Esophagus muscularis mucosa (tissue), 3 donors: Measurements from ENCODE around the gene ACAN.

ENCODE experiments used
- POLR2A ChIP-seq: fragments of 450-650 bp; IDR thresholded peaks from one replicate; pipeline ENCODE4 v1.6.1; 2017; ENCODE audit warnings: antibody characterized with exemption, moderate library complexity, mild to moderate bottlenecking, low read depth
- POLR2AphosphoS5 ChIP-seq, 2 donors: sonication (generic); formaldehyde crosslinking; IDR thresholded peaks; one replicate each; pipeline ENCODE4 v1.6.1; 2017; ENCODE audit warnings: antibody characterized with exemption in 2 of 2
- TF ChIP-seq, protein P1 (sequence below), 3 experiments: fragments of 200-600 bp in 2 of 3; fragments of 450-650 bp in 1 of 3; sonication (generic) in 2 of 3; IDR thresholded peaks; one replicate each; pipeline ENCODE4 v1.5.1; 2017 to 2019; ENCODE audit warnings: antibody characterized with exemption in 3 of 3, mild to moderate bottlenecking in 2 of 3, moderate library complexity in 1 of 3

DNA sequence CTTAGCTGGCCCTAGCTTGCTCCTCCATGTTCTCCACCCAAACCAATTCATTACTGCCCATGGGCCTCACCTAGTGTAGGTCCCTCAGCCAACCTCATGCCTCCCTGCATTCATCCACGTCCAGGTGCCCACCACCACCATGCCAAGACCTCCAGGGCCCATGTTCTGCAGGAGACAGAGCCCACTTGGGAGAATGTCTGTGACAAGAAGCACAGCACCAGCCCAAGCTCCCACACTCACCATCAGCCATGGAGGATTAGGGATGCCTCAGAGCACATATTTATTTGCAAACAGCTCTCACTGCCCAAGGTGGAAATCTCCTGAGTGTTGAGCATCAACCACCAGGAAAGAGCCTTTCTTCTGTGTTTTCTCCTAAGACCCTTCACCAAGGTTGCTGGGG is 43.4 kb upstream of the ACAN start:
- TF ChIP-seq POLR2A = no peak
- TF ChIP-seq, protein P1, sequence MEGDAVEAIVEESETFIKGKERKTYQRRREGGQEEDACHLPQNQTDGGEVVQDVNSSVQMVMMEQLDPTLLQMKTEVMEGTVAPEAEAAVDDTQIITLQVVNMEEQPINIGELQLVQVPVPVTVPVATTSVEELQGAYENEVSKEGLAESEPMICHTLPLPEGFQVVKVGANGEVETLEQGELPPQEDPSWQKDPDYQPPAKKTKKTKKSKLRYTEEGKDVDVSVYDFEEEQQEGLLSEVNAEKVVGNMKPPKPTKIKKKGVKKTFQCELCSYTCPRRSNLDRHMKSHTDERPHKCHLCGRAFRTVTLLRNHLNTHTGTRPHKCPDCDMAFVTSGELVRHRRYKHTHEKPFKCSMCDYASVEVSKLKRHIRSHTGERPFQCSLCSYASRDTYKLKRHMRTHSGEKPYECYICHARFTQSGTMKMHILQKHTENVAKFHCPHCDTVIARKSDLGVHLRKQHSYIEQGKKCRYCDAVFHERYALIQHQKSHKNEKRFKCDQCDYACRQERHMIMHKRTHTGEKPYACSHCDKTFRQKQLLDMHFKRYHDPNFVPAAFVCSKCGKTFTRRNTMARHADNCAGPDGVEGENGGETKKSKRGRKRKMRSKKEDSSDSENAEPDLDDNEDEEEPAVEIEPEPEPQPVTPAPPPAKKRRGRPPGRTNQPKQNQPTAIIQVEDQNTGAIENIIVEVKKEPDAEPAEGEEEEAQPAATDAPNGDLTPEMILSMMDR (IDR thresholded peaks at IDR 0.05) = no peak
- no peak for TF ChIP-seq POLR2AphosphoS5 (IDR thresholded peaks at IDR 0.05)
